ENCODE results near the gene GALNT10.

Gene GALNT10

GRCh38 chr5:154203798-154204578 is 13.5 kb downstream of the GALNT10 start:
- DNase-seq (ENCODE audit: low read depth): no peak

DNA sequence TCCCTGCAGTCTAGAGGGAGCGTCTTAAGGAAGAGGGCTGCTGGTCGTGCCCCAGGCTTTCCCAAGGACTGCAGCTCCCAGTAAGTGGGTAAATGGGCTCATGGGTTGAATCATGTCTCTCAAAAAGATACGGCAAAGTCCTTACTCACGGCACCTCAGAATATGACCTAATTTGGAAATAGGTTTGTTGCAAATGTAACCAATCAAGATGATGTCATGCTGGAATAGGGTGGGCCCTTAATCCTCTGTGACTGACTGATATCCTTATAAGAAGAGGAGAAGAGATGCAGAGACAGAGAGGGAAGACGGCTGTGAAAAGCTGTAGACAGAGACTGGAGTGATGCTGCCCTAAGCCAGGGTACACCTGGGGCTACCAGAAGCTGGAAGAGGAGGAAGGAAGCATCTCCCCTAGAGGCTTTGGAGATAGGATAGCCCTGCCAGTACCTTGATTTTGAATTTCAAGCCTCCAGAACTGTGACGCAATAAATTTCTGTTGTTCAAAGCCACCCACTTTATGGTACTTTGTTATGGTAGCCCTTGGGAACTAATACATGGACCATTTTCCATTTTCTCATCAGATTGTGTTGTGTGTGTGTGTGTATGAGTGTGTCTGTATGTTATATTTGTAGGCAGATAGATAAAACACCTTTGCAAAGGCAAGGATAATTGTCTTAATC is 15.0 kb downstream of the GALNT10 start:
- DNase-seq (ENCODE audit: low read depth): no peak

GRCh38 chr5:154206311-154206710 is 15.8 kb downstream of the GALNT10 start:
- DNase-seq (ENCODE audit: low read depth): no peak

DNA sequence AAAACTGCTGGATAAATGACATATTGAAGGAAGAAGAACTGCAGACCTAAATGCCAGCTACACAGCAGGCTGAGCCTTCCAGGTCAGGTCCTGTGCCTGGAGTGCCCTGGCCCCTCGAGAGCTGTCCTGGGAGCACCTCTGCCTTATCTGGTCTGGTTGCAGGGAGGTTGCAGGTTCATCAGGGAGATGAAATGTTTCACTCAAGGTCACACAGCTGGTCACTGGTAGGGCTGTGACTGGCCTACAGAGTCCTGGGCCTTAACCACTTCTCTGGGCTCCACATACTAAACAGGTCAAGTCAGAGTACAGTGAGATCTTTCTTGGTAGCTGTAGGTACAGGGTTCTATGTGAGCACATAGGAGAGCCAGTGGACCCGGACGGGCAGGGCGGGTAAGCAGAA is 16.7 kb downstream of the GALNT10 start:
- DNase-seq (ENCODE audit: low read depth): no peak

- DNase-seq (ENCODE audit: low read depth): no peak
Measured at GRCh38 chr5:154209591-154210081, 19.1 kb downstream of the GALNT10 start.

DNA sequence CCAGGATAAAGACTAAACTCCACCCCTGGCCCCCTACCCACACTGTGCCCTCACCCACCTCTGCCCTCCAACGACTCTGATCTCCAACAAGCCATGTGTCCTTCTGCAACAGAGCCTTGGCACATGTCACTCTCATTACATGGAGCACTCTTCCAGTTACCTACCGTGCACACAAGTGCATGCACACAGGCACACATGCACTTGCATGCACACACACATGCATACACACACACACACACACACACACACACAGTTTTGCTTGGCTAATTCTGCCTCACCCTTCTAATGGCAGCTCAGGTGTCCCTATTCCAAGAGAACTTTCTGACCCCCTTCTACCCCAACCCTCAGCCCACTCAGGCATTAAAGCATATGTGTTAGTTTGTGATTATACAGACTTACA is 19.6 kb downstream of the GALNT10 start:
- no peak for DNase-seq (ENCODE audit: low read depth)

DNA sequence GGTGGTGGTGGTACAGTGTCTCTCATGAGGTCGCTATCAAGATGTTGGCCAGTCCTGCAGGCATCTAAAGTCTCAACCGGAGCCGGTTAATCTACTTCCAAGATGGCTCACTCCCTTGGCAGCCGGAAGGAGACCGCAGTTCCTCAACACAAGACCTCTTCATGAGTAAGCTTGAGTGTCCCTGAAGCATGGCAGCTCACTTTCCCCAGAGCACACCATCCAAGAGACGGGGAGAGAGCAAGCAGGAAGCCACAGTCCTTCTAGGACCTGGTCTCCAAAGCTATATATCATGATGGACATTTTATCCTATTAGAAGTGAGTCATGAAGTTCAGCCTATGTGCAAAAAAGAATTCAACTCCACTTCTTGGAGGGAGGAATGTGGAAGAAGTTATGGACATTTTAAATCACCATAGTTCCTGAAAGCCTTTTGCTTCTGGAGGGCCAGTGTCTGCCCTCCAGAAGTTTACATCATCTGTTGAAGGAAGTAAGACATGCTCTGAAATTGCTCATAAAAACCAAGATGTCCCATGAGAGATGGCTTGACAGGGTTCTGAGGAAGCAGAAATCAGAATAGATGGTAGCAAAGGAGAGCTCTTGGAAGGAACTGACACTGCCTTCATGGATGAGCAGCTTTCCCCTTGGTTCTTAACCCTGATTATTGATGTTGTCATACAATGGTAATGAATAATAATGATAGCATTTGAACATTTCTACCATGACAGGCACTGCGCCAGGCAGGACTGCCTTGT is 21.3 kb downstream of the GALNT10 start:
- DNase-seq (ENCODE audit: low read depth): no peak

DNA sequence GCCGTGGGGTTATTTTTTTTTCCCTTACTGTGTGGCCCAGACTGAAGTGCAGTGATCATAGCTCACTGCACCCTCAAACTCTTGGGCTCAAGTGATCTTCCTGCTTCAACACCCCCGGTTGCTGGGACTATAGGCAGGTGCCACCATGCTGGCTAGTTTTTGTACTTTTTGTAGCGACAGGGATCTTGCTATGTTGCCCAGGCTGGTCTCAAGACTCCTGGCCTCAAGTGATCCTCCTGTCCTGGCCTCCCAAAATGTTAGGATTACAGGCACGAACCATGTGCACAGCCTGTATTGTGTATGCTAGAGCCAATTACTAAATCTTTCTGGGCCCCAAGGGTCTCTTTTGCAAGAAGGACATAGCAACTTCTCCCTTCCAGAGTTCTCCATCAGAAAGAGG is 23.1 kb downstream of the GALNT10 start:
- DNase-seq (ENCODE audit: low read depth): no peak

DNA sequence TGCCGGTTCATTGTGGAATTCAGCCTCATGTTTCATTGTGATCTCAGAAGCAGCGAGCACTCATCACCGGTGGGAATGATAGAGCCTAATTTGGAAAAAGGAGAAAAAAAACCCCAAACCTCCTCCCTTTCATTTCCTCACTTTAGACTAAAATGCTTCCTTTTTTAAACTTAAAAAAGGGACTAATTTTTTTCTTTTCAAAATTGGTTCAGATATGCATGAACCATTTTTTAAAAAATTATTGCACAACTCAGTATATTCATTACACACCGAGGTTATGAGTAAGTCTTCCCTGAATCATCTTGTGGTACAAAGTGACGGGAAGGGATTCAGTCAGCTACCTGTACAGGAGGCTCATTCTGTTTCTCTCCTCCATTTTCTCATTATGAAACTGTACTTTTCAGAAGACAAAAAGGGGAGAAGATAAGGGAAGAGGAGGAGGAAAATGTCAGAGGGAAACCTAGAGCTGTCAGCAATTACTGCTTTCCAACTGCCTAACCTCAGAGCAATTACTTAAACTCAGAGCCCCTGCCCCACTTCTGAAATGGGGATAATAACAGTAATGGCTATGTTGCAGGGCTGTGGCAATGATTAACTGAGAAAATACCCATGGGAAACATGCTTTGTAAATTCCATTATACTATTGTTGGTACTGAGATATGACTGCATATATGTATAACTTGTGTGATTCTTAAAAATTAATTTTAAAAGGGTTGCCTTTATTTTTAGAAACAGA is 24.0 kb downstream of the GALNT10 start:
- no peak for DNase-seq (ENCODE audit: low read depth)

DNA sequence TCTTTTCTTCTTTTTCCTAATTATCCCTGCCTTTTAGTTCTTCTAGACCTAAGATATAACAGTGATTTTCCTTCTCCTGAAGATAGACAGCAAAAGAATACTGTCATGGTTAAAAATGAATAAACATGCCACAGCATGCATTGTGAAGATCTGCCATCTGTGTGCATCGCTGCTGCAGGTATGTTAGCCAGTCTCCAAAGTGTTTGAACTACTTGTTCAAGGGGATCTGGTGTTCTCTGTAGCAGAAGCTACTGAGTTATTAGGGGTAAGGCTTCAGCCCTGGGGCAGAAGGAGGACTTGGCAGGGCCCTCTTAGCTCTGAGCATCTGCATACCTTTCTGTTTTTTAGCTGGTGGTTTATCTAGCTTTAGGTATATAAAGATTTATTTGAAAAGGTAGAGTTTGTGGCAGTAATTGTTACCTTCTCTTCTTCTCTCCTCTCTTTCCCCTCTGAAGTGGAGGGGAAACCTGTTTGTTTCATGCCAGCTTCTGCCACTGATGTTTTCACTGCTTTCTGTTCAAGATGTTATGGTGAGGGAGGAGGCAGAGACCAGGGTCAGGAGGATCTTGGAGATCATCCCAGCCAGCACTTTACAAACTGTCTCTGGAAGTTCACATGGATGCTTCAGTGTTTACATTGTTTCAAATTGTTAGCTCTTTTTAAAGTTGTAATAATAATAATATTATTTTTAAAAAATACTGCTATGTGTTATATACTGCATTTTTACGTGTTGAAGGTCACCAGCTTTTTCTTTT is 25.2 kb downstream of the GALNT10 start:
- DNase-seq (ENCODE audit: low read depth): no peak

- no peak for DNase-seq (ENCODE audit: low read depth)
Measured at GRCh38 chr5:154217462-154217861, 26.9 kb downstream of the GALNT10 start.

DNA sequence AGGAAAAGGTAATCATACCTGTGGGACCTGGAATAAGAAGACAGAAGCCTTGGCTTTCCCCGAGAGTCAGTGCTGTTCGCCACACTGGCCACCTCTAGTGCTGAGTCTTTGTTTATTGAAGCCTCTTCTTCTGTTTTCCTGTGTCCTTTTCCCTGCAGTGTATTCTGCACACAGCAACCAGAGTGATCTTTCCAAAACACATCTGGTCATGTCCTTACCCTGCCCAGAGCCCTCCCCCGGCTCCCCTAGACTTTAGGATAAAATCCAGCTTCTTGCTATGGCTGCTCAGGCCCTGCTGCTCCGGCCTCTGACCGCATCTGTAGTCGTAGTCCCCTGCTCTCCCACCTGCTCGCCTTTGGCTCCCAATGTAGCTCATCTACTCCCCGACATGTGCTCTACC is 28.3 kb downstream of the GALNT10 start:
- DNase-seq (ENCODE audit: low read depth): no peak

DNA sequence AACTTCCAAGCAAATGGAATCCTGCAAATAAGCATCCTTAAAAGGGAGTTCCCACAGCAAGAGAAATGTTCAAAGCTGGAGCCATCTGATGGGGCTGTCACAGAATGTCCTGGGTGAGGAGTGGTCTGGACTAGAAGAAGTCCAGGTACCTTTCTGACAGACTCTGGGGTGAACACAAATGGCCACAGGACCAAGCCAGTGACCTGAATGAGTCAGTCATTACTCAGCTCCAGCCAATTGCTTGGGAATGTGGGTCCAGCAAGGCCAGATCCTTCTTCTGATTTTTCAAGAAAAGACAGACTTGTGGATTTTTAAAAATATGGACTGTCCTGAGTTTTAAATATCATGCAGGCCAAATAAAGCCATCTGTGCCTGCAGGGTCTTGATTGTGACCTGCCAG is 30.1 kb downstream of the GALNT10 start:
- no peak for DNase-seq (ENCODE audit: low read depth)

DNA sequence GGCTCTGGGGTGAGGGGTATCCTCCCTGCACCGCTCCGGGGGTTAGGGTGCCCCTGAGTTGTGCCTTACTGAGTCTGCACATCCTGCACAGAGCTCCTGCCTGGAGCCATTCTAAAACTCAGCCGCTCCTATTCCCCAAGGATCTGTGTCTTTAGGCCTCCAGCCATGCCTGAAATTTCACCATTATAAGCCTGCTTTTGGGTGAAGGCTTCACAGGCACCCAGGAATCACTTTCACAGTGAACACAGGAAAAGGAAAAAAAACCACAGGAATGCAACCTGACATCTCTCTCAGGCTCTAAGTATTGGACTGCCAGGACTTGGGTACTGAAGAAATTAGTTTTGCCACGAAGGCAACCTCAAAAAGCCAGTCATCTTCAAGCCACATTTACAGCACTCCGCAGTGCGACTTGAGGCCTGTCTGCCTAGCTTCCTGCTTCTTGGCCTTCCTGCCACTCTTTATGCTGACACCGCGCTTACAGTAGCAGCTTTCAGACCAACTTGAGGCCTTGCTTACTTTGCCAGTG is 30.9 kb downstream of the GALNT10 start:
- no peak for DNase-seq (ENCODE audit: low read depth)

DNA sequence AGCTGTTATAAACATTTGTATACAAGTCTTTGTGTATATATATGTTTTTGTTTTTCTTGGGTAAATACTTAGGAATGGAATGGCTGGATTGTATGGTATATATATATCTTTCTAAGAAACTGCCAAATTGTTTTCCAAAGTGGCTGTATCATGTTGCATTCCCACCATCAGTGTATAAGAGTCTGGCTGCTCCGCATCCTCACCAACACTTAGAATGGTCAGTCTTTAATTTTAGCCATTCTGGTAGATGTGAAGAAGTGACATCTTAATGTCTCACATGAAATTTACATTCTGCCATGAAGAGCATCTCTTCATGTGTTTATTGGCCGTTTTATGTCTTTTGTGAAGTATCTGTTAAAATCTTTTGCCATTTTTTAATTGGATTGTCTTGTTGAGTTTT is 31.9 kb downstream of the GALNT10 start:
- DNase-seq (ENCODE audit: low read depth): no peak

GRCh38 chr5:154223320-154223719 is 32.8 kb downstream of the GALNT10 start:
- no peak for DNase-seq (ENCODE audit: low read depth)

GRCh38 chr5:154227090-154227489 is 36.6 kb downstream of the GALNT10 start:
- no peak for DNase-seq (ENCODE audit: low read depth)

GRCh38 chr5:154228696-154229095 is 38.2 kb downstream of the GALNT10 start:
- no peak for DNase-seq (ENCODE audit: low read depth)

DNA sequence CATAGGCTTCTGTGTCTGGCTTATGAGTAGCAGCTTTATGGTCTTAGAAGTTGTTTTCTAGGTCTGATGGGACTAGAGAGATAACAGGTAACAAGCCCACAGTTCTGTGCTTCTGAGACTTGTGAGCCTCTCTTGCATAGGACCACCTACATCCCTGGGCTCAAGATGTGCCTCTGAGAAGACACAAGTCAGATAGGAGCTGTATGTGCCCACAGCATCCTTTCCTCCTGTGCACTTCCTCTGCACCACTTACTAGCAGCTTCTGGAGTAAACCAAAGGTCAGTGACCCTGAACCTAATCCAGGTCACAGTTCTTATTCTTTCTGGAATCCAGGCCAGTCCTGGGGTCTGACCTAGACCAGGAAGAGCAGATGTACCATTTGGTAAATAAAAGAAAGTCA is 40.0 kb downstream of the GALNT10 start:
- no peak for DNase-seq (ENCODE audit: low read depth)

DNA sequence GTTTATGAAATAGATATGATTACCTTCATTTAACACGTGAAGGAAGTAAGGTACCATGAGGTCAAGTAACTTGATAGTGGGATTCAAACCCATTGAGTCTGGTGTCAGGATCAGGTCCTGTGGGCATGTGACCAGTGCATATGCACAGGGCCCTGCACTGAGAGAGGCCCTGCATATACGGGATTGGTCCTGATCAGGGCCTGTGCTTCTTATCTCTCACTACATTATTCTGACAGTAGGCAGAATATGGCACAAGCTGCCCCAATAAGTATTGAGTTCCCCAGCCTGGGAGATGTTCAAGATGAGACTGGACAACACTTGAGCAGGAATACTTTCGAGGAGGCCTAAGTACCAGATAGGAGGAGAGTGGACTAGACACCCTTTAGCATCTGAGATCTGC is 44.0 kb downstream of the GALNT10 start:
- no peak for DNase-seq (ENCODE audit: low read depth)

GRCh38 chr5:154236011-154236410 is 45.5 kb downstream of the GALNT10 start:
- DNase-seq (ENCODE audit: low read depth): no peak

All from fibroblast of the conjunctiva (primary cell).